ENCODE measurements around the gene SORL1.
"Not testable (repeated sequence)": the region's sequence is repeated elsewhere in the genome, so short reads cannot be mapped to it uniquely, and the experiment has no call there.

The SORL1 gene, protein sequence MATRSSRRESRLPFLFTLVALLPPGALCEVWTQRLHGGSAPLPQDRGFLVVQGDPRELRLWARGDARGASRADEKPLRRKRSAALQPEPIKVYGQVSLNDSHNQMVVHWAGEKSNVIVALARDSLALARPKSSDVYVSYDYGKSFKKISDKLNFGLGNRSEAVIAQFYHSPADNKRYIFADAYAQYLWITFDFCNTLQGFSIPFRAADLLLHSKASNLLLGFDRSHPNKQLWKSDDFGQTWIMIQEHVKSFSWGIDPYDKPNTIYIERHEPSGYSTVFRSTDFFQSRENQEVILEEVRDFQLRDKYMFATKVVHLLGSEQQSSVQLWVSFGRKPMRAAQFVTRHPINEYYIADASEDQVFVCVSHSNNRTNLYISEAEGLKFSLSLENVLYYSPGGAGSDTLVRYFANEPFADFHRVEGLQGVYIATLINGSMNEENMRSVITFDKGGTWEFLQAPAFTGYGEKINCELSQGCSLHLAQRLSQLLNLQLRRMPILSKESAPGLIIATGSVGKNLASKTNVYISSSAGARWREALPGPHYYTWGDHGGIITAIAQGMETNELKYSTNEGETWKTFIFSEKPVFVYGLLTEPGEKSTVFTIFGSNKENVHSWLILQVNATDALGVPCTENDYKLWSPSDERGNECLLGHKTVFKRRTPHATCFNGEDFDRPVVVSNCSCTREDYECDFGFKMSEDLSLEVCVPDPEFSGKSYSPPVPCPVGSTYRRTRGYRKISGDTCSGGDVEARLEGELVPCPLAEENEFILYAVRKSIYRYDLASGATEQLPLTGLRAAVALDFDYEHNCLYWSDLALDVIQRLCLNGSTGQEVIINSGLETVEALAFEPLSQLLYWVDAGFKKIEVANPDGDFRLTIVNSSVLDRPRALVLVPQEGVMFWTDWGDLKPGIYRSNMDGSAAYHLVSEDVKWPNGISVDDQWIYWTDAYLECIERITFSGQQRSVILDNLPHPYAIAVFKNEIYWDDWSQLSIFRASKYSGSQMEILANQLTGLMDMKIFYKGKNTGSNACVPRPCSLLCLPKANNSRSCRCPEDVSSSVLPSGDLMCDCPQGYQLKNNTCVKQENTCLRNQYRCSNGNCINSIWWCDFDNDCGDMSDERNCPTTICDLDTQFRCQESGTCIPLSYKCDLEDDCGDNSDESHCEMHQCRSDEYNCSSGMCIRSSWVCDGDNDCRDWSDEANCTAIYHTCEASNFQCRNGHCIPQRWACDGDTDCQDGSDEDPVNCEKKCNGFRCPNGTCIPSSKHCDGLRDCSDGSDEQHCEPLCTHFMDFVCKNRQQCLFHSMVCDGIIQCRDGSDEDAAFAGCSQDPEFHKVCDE (N-terminal part only)

DNA sequence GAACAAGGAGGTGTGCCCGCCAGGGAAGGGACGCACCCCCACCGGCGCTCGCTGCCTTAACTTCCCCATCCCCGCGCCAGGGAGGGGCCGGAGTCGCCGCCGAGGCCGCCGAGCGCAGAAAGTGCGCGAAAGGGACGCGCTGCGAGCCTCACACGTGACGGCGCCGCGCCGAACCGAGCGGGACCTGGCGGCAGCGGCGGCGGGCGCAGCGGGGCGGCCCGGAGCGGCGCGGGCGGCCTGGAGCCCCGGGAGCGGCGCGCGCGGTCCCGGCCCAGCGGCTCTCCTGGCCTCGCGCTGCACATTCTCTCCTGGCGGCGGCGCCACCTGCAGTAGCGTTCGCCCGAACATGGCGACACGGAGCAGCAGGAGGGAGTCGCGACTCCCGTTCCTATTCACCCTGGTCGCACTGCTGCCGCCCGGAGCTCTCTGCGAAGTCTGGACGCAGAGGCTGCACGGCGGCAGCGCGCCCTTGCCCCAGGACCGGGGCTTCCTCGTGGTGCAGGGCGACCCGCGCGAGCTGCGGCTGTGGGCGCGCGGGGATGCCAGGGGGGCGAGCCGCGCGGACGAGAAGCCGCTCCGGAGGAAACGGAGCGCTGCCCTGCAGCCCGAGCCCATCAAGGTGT, at the start of gene SORL1:
Gene SORL1, plus strand, starts transcription at position 329 of the 623 bp plus-strand sequence. Its CDS starts 18 bp downstream, at position 347.
- DNase-seq, result no peak

DNA sequence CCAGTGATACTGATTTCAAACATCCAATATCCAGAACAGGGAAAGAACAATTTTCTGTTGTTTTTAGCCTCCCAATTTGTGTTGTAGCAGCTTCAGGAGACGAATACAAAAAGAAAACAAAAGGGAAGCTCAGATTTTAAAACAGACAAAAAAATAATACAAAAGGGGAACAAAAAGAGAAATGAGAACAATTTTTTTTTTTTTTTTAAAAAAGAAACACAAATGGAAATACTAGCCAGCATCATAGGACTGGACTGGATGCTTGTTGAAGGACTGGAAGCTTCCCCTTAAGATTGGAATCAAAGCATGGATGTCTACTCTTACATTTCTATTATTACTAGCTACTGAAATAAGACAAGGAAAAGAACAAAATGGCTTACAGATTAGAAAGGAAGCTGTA, 46.5 kb upstream of the SORL1 start:
- DNase-seq, result no peak

DNA sequence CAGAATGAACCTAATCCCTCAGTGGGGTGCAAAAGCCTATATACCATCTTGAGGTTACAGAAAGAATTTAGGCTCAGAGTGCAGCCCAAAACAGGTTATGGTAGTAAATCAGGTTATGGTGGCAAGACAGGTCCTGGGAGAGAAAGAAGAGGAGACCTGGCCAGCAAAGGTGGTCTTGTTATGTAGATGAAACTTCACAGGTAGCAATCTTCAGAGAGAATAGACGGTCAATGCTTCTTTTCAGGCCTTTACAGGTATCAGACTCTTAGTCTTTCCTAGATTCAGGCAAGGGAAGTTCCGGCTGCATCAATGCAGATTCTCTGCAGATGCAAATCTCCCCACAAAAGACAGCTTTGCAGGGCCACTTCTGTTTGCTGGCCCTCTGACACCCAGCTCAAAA, 45.8 kb upstream of the SORL1 start:
- no peak for DNase-seq

DNA sequence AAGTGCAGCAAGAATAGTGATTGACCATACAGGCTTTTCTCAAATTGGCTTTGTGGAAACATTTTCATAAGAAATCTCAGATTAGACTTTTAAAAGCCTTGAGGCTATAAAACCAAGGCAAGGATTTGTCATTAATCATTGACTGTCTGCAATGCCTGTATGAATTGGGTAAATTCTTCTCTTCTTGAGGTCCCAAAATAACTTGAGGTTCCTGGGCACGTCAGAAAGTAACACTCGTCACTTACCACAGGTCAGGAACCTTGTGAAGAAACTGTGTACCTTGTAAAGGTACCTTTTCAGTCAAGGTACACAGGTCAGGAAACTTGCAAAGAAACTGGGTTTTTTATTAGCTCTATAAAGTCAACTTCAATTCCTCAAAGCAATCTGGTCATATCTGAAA, 43.3 kb upstream of the SORL1 start:
- no peak for DNase-seq

DNA sequence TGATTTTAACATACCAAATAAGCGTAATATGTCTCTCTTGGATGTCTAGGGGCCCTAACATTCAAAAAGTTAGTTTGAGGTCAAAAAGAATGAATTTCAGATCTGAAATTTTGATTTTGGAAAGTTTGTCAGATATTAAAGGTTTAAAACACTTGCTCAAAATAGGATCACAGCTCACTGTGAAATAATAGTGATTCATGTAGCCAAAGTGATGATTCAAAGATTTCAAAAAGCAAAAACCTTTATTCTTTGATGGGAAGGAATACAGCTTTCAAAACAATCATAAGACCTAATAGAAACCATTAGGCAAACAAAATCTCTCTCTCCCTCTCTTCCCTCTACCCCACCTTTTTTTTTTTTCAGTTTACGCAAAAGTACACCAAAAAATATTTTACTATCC, 42.1 kb upstream of the SORL1 start:
- DNase-seq, result not testable (repeated sequence)

DNA sequence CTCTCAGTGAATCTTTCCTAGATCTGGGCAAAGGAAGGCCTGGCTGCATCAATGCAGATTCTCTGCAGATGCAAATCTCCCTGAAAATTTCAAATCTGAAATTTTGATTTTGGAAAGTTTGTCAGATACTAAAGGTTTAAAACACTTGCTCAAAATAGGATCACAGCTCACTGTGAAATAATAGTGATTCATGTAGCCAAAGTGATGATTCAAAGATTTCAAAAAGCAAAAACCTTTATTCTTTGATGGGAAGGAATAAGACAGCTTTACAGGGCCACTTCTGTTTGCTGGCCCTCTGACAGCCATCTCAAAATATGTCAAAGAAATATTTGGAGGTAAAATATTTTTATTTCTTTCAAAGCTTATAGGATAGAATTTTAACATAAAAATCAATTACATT, 40.8 kb upstream of the SORL1 start:
- not testable (repeated sequence) for DNase-seq

DNA sequence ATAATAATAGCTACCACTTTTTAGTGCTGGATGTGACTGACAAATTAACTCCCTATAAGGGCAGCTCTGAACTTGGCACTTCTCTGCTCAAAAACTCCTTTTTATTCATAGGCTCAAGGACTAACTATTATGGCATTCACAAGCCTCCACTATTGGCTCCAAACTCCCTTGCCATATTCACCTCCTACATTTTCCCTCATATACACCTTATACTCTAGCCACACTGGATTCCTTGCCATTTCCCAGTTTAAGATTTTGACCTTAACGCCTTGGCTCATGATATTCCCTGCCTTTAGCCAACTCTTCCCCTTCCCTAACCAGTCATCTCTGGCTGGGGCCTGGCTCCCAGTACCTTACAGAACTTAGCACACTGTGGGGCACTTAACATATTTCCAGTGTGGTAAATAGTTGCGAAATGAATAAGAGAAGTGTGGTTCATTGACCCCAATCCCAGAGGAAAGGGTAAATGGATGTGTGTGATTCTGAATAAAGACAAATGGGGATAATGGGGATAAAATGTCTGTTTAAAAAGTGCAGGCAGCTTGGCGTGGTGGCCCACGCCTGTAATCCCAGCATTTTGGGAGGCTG, 40.0 kb upstream of the SORL1 start:
- DNase-seq, result no peak

DNA sequence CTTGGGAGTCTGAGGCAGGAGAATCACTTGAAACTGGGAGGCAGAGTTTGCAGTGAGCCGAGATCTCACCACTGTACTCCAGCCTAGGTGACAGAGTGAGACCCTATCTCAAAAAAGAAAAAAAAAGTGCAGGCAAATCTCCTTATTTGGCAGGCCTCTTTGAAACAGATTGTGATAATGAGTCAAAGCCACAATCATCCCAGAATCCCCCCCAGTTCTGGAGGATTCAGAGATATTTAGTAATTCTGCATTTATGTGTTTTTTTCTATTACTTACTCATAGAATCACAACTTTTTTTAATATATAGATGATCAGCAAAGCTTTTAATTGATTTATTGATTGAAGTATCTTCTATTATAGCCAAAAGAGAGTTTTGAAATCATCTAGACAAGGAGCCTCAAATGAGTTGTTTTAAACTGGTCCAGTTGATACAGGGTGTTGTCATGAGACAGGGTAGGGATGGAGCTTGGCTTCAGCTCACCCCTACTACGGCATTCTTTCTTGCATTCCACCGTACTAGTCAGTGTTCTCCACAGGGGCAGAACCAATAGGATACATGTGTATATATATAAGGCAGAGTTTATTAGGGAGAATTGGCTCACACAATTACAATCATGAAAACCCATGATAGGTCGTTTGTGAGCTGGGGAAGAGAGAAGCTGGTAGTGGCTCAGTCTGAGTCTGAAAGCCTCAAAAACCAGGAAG, 39.3 kb upstream of the SORL1 start:
- DNase-seq, result no peak

DNA sequence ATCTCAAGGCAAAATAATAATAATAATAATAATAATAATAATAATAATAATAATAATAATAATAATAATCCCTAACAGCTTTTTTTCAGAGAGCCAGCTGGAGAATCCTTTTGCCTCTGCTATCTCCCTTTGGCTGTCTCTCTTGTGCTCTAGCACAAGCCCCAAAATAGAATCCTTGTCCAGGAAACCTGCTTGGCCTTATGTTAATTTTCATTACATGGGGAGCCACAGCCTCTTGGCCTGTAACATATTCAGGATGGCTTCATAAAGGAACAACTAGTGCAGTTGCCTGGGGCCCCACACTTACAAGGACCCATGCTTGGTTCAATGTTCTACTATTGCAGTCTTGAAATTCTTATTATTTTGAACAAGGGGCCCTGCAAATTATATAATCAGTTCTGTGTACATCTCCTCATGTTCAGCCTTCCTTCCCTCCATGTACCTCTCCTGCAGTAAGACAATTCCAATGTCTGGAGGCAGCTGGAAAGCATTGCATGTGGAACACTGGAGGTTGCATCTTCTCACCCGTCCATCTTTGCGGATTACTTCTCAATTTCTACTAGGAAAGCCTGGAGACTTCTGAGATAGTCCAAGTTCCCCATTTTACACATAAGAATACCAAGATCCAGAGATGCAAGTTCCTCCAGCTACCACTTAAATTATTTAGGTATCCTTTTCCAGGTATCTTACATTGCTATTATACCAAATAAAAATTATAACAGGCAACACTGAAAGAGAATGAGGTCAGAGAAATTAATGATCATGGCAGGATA, 37.8 kb upstream of the SORL1 start:
- DNase-seq, result no peak

DNA sequence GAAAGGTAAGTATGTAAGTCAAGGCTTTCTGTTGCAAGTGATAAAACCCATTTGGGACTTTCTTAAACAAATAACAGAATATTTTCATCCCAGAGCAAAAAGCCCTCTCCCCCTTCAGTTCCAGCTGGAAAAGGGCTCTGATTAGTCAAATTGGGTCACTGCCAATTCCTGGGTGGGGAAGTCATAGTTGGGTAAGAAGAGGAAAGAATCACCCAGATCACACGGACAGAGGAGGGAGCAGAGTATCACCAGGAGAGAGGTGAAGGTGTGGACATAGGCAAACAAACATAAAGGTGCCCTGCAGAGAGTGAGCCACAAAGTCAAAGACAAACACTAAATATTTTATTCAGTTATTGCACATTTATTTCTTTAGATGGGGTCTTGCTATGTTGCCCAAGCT, 36.3 kb upstream of the SORL1 start:
- no peak for DNase-seq

DNA sequence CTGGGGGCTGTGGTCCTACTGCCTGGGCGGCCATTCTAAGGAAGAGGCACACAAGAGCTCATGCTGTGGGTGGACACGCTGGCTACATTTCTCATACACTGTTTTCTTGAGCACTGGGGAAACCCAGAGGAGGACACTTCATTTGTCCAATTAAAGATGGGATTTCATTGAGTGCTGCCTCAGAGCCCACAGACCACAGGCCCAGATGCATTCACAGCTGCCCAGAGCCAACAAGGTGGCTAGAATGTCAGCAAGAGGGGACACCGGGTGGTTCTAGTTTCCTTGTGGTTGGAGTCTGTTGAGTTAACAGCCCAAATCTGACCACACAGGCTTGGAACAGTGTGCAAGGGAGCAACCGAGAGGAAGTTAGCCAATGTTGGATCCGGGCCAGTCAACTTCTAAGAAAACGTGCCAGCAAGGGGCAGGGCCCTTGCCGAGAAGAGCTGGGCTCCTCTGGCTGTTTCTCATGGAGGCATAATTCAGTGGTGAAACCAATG, 35.0 kb upstream of the SORL1 start:
- peak; percentile 91 for DNase-seq

DNA sequence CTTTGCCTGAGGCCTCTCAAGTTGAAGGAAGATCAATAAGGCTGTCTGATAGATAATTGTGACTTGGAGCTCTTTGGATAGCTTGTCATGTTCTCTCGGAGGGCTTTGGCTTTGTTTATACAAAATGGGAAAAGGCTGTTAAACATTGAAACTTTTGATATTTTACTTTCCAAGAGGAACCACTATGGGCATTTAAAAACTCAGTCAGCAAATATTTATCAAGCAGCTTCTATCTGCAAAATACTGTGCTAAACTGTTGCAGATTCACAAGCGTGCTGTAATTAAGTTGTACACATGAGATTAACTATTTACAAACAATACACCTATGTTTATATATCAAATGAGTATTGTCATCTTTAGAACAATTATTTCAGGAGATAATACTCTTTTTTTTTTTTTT, 34.5 kb upstream of the SORL1 start:
- no peak for DNase-seq

DNA sequence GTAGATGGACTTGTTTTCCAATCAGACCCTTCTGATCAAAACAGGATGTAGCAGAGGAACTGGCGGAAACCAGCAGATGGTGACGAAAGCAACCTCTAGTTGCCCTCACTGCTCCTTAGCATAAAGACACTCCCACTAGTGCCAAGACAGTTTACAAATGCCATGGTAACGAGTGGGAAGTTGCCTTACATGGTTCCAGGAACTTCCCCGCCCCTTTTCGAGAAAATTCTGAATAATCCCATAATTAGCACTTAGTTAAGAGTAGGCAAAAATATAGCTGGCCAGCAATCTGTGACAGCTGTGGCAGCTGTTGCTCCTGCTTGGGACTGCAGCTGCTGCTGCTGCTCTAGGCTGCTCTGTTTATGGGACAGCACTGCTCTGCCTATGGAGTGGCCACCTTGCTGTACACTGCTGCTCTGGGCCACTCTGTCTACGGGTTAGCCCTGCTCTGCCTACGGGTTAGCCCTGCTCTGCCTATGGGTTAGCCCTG, 33.4 kb upstream of the SORL1 start:
- peak; percentile 47 for DNase-seq

DNA sequence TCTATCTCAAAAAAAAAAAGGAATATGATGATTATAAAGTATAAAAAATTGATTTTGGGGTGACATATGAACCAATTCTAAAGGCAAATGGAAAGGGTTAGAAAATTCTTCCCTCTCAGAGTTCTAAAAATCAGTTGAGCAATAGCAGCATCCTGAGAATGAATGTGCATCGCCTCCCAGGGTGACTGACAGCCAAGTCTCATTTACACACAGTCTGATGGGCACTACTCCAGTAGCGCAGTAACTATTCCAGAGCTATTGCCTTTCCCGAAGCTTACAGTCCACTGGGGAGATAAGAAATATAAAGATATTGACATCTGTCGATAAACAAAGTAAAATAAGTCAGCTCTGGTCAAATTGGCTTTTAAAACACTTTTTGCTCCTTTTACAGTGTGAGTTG, 32.3 kb upstream of the SORL1 start:
- DNase-seq, result no peak

DNA sequence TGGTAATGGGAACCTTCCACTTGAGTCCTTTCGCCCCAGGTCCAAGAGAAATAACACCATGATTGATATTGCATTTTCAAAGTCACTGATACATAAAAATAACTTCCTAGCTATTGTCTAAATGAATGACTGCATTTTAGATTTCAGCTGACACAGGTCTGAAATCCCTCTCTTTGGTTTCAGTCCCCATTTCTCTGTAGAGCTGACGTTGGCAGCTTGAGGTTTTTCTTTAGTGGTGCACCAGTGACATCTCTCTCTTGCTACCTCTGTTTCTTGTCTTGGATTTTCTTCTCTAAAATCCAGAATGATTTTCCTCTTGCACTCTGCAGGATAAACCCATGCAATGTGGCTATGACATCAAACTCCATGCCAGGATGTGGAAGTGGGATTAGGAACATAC, 31.7 kb upstream of the SORL1 start:
- no peak for DNase-seq

DNA sequence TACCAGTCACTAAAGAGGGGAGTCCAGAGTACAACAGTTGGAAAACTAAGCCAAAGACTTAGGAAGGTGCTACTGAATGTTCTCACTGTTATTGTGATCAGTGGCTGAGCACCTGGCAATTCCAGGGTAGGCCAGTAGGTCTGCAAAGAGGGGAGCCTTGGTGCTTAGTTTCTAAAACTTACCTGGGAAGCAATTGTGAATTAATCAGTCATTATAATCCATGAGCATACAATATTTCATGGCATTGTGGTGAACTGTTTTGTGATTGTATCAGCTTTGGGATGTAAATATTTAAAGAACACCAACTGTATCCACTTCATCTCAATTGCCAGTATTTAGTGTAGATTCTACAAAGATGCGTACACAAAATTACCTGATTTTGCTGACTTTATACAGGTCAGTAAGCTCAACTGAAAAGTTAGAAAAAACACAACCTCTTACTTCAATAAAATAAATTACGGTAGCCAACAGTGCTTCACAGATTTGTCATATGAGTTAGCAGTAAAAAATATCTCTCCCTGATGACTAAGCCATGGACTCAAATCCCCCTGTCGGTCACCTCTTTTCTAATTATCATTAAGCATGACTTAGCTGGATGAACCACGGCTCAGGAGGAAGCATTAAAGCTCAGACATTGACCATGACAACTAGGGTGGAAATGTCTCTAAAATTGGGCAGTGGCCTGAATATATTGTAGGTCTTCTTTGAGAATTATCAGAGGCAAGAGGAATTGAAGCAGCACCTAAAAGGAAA, 30.8 kb upstream of the SORL1 start:
- no peak for DNase-seq

DNA sequence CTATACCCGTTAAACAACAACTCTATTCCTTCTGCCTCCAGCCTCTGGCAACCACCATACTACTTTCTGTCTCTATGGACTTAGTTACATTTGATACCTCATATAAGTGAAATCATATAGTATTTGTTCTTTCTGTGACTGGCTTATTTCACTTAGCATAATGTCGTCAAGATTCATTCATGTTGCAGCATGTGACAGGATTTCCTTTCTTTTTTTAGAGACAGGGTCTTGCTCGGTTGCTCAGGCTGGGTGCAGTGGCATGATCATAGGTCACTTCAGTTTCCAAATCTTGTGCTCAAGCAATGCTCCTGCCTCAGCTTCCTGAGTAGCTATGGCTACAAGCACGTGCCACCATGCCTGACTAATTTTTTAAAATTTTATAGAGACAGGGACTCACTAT, 29.4 kb upstream of the SORL1 start:
- DNase-seq, result no peak

DNA sequence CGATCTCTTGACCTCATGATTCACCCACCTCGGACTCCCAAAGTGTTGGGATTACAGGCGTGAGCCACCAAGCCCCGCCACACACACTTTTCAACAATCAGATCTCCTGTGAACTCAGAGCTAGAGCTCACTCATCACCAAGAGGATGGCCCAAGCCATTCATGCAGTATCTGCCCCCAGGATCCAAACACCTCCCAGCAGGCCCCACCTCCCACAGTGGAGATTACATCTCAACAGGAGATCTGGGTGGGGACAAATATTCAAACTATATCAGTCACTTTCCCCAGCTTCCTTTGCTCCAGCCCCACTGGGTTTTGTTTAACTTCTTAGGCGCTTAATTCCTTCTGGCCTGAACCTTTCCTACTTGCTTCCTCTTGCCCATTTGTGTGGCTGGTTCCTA, 26.3 kb upstream of the SORL1 start:
- DNase-seq, result no peak
